Nucleus accumbens (tissue), 56 donors: ENCODE data around the gene USP5.

Experiments
- DNase-seq, 56 donors: peaks; one replicate each; lab custom pipeline; 2025; lab: John Stamatoyannopoulos, UW

USP5 gene, protein sequence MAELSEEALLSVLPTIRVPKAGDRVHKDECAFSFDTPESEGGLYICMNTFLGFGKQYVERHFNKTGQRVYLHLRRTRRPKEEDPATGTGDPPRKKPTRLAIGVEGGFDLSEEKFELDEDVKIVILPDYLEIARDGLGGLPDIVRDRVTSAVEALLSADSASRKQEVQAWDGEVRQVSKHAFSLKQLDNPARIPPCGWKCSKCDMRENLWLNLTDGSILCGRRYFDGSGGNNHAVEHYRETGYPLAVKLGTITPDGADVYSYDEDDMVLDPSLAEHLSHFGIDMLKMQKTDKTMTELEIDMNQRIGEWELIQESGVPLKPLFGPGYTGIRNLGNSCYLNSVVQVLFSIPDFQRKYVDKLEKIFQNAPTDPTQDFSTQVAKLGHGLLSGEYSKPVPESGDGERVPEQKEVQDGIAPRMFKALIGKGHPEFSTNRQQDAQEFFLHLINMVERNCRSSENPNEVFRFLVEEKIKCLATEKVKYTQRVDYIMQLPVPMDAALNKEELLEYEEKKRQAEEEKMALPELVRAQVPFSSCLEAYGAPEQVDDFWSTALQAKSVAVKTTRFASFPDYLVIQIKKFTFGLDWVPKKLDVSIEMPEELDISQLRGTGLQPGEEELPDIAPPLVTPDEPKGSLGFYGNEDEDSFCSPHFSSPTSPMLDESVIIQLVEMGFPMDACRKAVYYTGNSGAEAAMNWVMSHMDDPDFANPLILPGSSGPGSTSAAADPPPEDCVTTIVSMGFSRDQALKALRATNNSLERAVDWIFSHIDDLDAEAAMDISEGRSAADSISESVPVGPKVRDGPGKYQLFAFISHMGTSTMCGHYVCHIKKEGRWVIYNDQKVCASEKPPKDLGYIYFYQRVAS

DNA sequence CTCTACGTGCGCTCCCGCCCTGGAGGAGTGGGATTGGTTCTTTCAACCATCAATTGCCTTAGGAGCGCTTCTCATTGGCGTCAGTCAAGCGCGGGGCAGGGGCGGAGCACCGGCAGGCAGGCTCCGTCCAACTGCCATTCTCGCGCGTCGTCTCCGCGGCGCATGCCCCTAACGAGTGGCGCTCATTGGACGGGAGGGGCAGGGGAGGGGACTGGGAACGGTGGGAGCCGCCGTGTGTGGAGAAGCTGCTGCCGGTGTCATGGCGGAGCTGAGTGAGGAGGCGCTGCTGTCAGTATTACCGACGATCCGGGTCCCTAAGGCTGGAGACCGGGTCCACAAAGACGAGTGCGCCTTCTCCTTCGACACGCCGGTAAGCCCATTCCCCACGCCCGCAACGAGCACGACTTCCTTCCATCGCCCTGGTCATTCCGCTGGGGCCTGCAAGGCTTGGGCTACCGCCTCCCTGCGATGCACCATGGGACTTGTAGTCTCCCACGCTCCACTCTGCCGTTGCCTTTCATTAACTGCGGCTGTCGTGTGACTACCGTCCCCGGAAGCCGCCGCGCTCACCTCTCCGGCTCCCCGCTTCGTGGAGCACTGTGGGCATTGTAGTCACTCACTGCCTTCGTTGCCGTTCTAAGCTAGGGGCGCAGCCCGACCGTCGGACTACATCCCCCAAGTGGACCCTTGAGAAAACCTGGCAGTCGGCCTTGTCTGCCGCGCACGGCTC lies at the start of gene USP5:
Gene USP5 (plus strand): TSS at position 230 of the 730 bp plus-strand sequence. CDS start 30 bp downstream, at position 260.
- peak; percentile 98 to 100 (median 100) for DNase-seq

- no peak for DNase-seq
These were observed 44.8 kb upstream of the USP5 start for GRCh38 chr12:6807170-6807569.

DNA sequence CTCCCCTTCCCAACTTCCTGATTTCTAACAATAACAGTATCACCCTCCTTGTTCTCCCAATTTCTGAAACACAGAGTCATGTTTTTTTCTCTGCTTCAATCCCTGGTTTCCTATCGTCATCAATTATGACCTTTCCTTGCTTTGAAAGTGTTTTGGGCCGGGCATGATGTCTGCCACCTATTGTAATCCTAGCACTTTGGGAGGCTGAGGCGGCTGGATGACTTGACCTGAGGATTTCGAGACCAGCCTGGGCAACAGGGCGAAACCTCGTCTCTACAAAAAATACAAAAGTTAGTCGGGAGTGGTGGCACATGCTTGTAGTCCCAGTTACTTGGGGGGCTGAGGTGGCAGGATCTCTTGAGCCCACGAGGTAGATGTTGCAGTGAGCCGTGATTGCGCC lies 42.9 kb upstream of the USP5 start:
- DNase-seq = no peak

DNA sequence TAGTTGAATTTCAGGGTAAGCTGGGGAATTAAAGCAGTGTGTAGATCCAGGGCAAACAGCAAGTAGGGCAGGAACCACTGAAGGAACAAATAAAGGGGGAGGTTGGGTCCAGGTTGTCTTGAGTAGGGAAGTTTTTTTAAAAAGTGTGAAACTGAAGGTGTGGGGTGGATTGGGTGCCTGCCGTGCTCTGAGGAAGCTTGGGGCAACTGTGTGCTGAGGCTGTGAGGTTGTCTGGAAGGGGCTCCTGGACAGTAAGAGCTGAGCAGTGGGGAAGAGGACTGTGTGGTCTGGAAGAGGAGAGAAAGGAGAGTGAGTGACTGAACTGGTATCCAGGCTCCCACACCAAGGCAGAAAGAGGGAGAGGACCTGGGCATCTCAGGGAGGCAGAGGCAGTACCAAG lies 41.2 kb upstream of the USP5 start:
- no peak for DNase-seq

DNA sequence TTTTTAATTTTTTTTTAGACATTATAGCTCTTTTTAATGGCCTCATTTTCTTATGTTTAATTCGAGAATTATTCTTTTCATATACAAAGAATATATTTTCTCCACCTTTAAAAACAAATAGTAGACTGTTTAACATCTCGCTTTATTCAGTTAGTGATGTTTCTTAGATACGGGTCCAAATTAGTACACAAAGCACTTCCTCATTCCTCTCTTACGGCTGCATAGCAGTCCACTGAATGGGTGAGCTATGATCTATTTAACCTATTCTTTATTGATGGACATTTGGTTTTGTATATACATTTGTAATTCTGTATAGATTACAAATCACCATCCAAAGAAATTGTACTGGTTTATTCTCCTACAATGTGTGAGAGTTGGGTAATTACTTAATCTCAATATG lies 38.6 kb upstream of the USP5 start:
- no peak for DNase-seq

DNA sequence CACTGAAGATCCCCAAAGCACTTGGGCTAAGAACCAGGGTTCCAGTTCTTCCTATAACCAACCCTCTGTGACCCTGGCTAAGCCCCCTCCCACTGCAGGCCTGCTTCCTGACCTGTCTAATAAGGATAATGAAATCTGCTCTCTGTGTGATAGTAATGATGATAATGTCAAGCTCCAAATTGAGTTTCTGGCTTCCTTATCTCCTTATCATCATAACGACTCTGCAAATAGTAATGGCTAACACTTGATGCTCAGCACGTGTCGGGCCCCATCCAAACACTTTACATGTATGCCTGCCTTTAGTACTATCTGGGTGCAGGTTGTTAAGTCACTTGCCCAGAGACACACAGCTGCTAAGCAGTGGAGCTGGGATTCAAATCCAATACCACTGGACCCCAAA lies 35.4 kb upstream of the USP5 start:
- DNase-seq = no peak

DNA sequence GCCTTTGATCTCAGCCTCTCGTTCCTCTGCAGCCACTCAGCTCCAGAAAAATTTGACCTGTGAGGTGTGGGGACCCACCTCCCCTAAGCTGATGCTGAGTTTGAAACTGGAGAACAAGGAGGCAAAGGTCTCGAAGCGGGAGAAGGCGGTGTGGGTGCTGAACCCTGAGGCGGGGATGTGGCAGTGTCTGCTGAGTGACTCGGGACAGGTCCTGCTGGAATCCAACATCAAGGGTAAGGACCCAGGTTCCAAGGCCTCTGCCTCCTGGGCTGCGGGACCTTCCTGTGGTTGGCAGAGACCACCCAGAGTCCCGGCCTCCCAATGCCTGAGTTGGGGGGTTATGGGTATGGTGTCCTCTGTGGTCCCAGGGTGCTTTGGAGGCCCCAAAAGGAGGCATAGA lies 34.9 kb upstream of the USP5 start:
- DNase-seq = no peak

DNA sequence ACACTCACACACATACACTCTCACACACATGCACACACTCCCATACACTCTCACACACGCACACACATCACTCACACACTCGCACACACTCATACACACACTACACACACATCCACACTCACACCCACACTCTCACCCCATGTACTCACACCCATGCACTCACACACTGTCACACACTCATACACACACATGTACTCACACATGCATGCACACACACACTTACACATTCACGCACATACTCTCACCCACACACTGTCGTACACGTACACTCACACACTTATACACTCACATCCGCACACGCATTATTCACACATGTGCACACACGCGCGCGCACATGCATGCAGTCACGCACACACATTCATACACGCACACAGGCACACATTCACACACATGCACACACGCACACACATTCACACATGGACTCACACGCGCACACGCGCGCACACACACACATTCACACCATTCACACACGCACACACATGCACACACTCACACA lies 34.2 kb upstream of the USP5 start:
- DNase-seq = no peak

GRCh38 chr12:6818222-6818621 lies 33.7 kb upstream of the USP5 start:
- no peak for DNase-seq

DNA sequence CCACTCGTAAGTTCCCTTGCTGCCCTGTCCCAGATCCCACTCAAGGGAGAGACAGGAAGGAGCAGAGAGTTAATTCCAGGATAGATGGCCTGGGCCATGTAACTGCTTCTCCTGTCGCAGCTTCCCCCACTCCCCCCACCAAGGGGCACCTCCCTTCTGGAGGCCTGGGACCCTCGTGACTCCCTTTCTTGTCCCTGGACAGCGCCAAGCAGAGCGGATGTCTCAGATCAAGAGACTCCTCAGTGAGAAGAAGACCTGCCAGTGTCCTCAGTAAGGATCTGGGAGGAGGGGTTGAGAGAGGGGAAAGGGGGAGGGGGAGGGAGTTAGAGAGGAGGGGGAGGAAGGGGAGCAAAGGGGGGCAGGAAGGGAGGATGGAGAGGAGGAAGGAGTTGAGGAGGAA lies 33.3 kb upstream of the USP5 start:
- DNase-seq = no peak

DNA sequence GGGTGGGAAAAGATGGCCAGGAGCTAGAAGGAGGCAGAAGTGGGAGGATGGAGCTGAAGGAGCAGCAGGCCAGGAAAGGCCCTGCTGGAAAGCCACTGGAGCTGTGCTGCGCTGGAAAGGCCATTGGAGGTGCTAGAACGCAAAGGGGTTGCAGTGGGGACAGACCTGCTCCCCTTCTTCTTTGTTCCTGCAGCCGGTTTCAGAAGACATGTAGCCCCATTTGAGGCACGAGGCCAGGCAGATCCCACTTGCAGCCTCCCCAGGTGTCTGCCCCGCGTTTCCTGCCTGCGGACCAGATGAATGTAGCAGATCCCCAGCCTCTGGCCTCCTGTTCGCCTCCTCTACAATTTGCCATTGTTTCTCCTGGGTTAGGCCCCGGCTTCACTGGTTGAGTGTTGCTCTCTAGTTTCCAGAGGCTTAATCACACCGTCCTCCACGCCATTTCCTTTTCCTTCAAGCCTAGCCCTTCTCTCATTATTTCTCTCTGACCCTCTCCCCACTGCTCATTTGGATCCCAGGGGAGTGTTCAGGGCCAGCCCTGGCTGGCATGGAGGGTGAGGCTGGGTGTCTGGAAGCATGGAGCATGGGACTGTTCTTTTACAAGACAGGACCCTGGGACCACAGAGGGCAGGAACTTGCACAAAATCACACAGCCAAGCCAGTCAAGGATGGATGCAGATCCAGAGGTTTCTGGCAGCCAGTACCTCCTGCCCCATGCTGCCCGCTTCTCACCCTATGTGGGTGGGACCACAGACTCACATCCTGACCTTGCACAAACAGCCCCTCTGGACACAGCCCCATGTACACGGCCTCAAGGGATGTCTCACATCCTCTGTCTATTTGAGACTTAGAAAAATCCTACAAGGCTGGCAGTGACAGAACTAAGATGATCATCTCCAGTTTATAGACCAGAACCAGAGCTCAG lies 32.6 kb upstream of the USP5 start:
- DNase-seq = no peak

- DNase-seq = no peak
These were observed 31.8 kb upstream of the USP5 start for GRCh38 chr12:6820166-6820565.

- DNase-seq = peak in 30 of 56 donors; percentile 13 to 83 (median 58)
These were observed 30.1 kb upstream of the USP5 start, which contains the start of gene GPR162 for GRCh38 chr12:6821591-6822425. GPR162 (plus strand) TSS chr12:6821821; CDS start chr12:6823899, 2,078 bp downstream.

DNA sequence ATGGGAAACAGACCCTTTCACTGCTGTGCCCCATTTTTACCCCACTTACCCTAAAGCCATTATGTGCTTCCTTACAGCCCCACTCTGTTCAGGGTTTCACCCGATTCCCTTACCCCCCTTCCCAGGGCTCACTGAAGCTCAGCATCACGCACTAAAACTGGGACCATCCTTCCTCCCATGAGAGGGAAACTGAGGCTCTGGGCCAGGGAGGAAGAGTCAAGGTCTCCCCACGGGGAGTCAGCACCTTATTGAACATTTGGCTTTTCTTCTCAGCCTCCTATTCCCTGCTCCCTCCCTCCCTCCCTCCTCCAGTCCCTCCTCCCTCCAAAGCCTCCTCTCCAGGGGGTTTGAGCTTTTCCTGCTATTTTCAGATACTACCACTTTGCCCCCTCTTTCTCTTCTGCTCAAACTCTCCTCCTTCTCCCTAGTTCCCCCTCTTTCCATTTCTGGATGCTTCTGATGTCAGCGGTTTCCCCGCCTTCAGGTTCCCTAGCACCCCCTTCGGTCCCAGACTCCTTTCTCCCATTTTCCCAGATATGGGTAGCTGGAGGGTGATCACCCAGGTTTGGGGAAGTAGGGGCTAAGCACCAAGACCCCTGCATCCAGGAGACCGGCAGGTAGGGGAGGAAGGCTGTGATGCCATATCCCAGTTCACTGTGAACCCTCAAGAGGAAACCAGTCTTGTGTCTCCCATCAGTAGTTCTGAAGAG lies 29.4 kb upstream of the USP5 start:
- peak in 4 of 56 donors; percentile 10 to 41 (median 22) for DNase-seq

- DNase-seq = no peak
These were observed 28.5 kb upstream of the USP5 start for GRCh38 chr12:6823182-6824084.

GRCh38 chr12:6824085-6824775 lies 27.7 kb upstream of the USP5 start:
- peak in 1 of 56 donors; percentile 9 for DNase-seq
